SK-N-SH (cell line): Measurements from ENCODE around the gene LDB2. TPM values are rescaled to one million over a fixed set of nuclear protein-coding genes. Genes with fewer than 3 reads are reported as not detected.

ENCODE experiments used
- CTCF ChIA-PET: fragments of 300-600, 350-600 bp; formaldehyde crosslinking; extraction: SDS; loops from one replicate; lab custom pipeline; 2021; lab: Yijun Ruan, JAX
- POLR2A ChIA-PET: fragments of 350-600 bp; sonication (Branson Sonifier 250); formaldehyde crosslinking; extraction: SDS; loops from one replicate; lab custom pipeline; 2020; ENCODE audit warnings: antibody characterized with exemption, inconsistent platforms; lab: Yijun Ruan, JAX
- DNase-seq: peaks from one replicate; pipeline ENCODE4 v3.0.0; 2012
- H2AFZ ChIP-seq: fragments of 200-600 bp; sonication (generic); 2 replicates; pipeline ENCODE4 v1.8.1; 2016; ENCODE audit warnings: antibody characterized with exemption, mild to moderate bottlenecking, low read depth
- H3F3A ChIP-seq: fragments of 200-600 bp; sonication (generic); replicated peaks from 2 replicates; pipeline ENCODE3; 2016; ENCODE audit warnings: antibody characterized with exemption, mild to moderate bottlenecking; ENCODE audit not compliant: insufficient read depth
- H3K27ac ChIP-seq, 2 experiments: fragments of 200-500 bp in 1 of 2; fragments of 200-600 bp in 1 of 2; sonication (Bioruptor generic) in 1 of 2; sonication (generic), shearing (Covaris generic) in 1 of 2; 2 replicates each; pipeline versions ENCODE4 v1.5.1 to v1.6.1; 2014 to 2016; ENCODE audit warnings: low read depth in 2 of 2, inconsistent platforms in 1 of 2, low read length in 1 of 2, mild to moderate bottlenecking in 1 of 2, mixed read lengths in 1 of 2
- H3K27me3 ChIP-seq: fragments of 200-600 bp; sonication (generic), shearing (Covaris generic); 2 replicates; pipeline ENCODE4 v1.6.1; 2016; ENCODE audit warnings: mixed run types; ENCODE audit not compliant: insufficient read depth
- H3K36me3 ChIP-seq, 2 experiments: fragments of 200-500 bp in 1 of 2; fragments of 200-600 bp in 1 of 2; sonication (Bioruptor generic) in 1 of 2; sonication (generic) in 1 of 2; replicated peaks in 1 of 2; 2 replicates each; pipeline versions ENCODE3 to v1.5.1; 2014 to 2016; ENCODE audit warnings: low read length in 1 of 2, mild to moderate bottlenecking in 1 of 2; ENCODE audit not compliant: insufficient read depth in 2 of 2, control insufficient read depth in 1 of 2
- H3K4me1 ChIP-seq, 2 experiments: fragments of 200-500 bp in 1 of 2; fragments of 200-600 bp in 1 of 2; sonication (Bioruptor generic) in 1 of 2; sonication (generic), shearing (Covaris generic) in 1 of 2; 2 replicates each; pipeline versions ENCODE4 v1.5.1 to v1.6.1; 2014 to 2016; ENCODE audit warnings: low read depth in 1 of 2, low read length in 1 of 2, mixed run types in 1 of 2; ENCODE audit not compliant: insufficient read depth in 2 of 2, control insufficient read depth in 1 of 2
- H3K4me2 ChIP-seq: fragments of 200-600 bp; sonication (generic), shearing (Covaris generic); 2 replicates; pipeline ENCODE4 v1.6.1; 2017; ENCODE audit warnings: mixed run types
- H3K4me3 ChIP-seq, 2 experiments: fragments of 200-500 bp in 1 of 2; fragments of 200-600 bp in 1 of 2; sonication (Bioruptor generic) in 1 of 2; sonication (generic), shearing (Covaris generic) in 1 of 2; 2 replicates each; pipeline versions ENCODE4 v1.5.1 to v1.8.1; 2014 to 2016; ENCODE audit warnings: low read depth in 2 of 2, inconsistent platforms in 1 of 2, low read length in 1 of 2, mild to moderate bottlenecking in 1 of 2, mixed read lengths in 1 of 2, moderate library complexity in 1 of 2
- H3K79me2 ChIP-seq: fragments of 200-600 bp; sonication (generic); 2 replicates; pipeline ENCODE4 v1.8.1; 2017; ENCODE audit warnings: mild to moderate bottlenecking; ENCODE audit not compliant: insufficient read depth
- H3K9ac ChIP-seq: fragments of 200-600 bp; sonication (generic); 2 replicates; pipeline ENCODE4 v1.6.1; 2017; ENCODE audit warnings: mixed run types
- H3K9me2 ChIP-seq: fragments of 200-600 bp; sonication (generic); 2 replicates; pipeline ENCODE4 v1.6.1; 2017; ENCODE audit warnings: mixed run types
- H3K9me3 ChIP-seq: fragments of 200-600 bp; sonication (generic); 2 replicates; pipeline ENCODE4 v1.6.1; 2017; ENCODE audit warnings: mixed run types, mild to moderate bottlenecking, moderate library complexity
- H4K20me1 ChIP-seq: fragments of 200-600 bp; sonication (generic); 2 replicates; pipeline ENCODE4 v1.6.1; 2017; ENCODE audit warnings: mild to moderate bottlenecking, mixed run types; ENCODE audit not compliant: insufficient read depth
- CHD2 ChIP-seq: fragments of 150-350 bp; IDR thresholded peaks from 2 replicates; pipeline ENCODE4 v1.6.1; 2018; ENCODE audit warnings: low read length; ENCODE audit not compliant: partially characterized antibody
- ELF1 ChIP-seq: IDR thresholded peaks from 2 replicates; pipeline ENCODE4 v1.4.0; 2012
- EP300 ChIP-seq, 2 experiments: IDR thresholded peaks; 2 replicates each; pipeline versions ENCODE4 v1.4.0 to v1.6.1; 2012; ENCODE audit warnings: borderline replicate concordance in 1 of 2, low read depth in 1 of 2, low read length in 1 of 2
- FOSL2 ChIP-seq: IDR thresholded peaks from 2 replicates; pipeline ENCODE4 v1.4.0; 2012; ENCODE audit warnings: low read depth, mild to moderate bottlenecking, moderate library complexity, borderline replicate concordance
- FOXJ3 ChIP-seq: sonication (generic); formaldehyde crosslinking; IDR thresholded peaks from 2 replicates; pipeline ENCODE4 v1.5.1; 2020; ENCODE audit warnings: mild to moderate bottlenecking, missing genetic modification reagents
- GABPA ChIP-seq: IDR thresholded peaks from 2 replicates; pipeline ENCODE4 v1.4.0; 2012; ENCODE audit warnings: low read depth, mild to moderate bottlenecking
- JUND ChIP-seq: IDR thresholded peaks from 2 replicates; pipeline ENCODE4 v1.4.0; 2012
- MXI1 ChIP-seq: IDR thresholded peaks from 2 replicates; pipeline ENCODE4 v1.6.1; 2012; ENCODE audit warnings: mild to moderate bottlenecking, low read depth, low read length, improper control_type of control experiment
- NRF1 ChIP-seq: IDR thresholded peaks from 2 replicates; pipeline ENCODE4 v1.6.1; 2012; ENCODE audit warnings: low read depth, mild to moderate bottlenecking, low read length
- POLR2AphosphoS5 ChIP-seq: IDR thresholded peaks from 2 replicates; pipeline ENCODE4 v1.6.1; 2012; ENCODE audit warnings: low read depth, low read length
- SIN3A ChIP-seq: IDR thresholded peaks from 2 replicates; pipeline ENCODE4 v1.6.1; 2012; ENCODE audit warnings: low read depth, mild to moderate bottlenecking, low read length, moderate library complexity, borderline replicate concordance
- SMC3 ChIP-seq: IDR thresholded peaks from 2 replicates; pipeline ENCODE4 v1.6.1; 2012; ENCODE audit warnings: low read depth, low read length, improper control_type of control experiment
- TEAD4 ChIP-seq: IDR thresholded peaks from 2 replicates; pipeline ENCODE4 v1.4.0; 2012; ENCODE audit warnings: mild to moderate bottlenecking, borderline replicate concordance; ENCODE audit not compliant: insufficient read depth
- USF1 ChIP-seq: IDR thresholded peaks from 2 replicates; pipeline ENCODE4 v1.4.0; 2012; ENCODE audit warnings: low read depth, borderline replicate concordance
- USF2 ChIP-seq: fragments of 150-350 bp; IDR thresholded peaks from 2 replicates; pipeline ENCODE4 v1.6.1; 2017; ENCODE audit warnings: antibody characterized with exemption, low read length, low read depth, borderline replicate concordance
- YY1 ChIP-seq: IDR thresholded peaks from 2 replicates; pipeline ENCODE4 v1.4.0; 2012; ENCODE audit warnings: low read depth, mild to moderate bottlenecking
- ZBTB33 ChIP-seq: IDR thresholded peaks from 2 replicates; pipeline ENCODE4 v1.4.0; 2012; ENCODE audit warnings: low read depth, borderline replicate concordance
- WGBS: methylation state at CpG from one replicate; pipeline ENCODE4 v1.1.6; 2017; ENCODE audit warnings: low lambda C conversion rate; 5-methylcytosine and 5-hydroxymethylcytosine counted together
- polyA plus RNA-seq, 3 experiments: library from polyadenylated mRNA; depleted of rRNA; stranded (reverse); fragments of >200 nt; gene quantifications; 2 replicates each; pipeline ENCODE4 v1.2.3, GENCODE V29; 2012
- TF ChIP-seq, protein P1 (sequence below): IDR thresholded peaks from 2 replicates; pipeline ENCODE4 v1.4.0; 2012; ENCODE audit warnings: low read depth
- TF ChIP-seq, protein P2 (sequence below): fragments of 200-600 bp; sonication (generic); IDR thresholded peaks from 2 replicates; pipeline ENCODE4 v1.6.1; 2017; ENCODE audit warnings: antibody characterized with exemption, mild to moderate bottlenecking, moderate library complexity

Gene LDB2
- polyA plus RNA-seq, 1 of the 3 experiments (the other 2 are of a cell fraction) = 11.0 TPM

- H4K20me1 ChIP-seq = no peaks in the 10 kb centered on the region
- peaks cover 0 to 8% of the 10 kb centered on the region in 2 experiments; a peak in 3 of 4 replicates for H3K4me1 ChIP-seq
- no peak for DNase-seq
- no peak overlapping the region for H2AFZ ChIP-seq
- H3K9me3 ChIP-seq = no peaks in the 10 kb centered on the region
- H3K27me3 ChIP-seq = no peaks in the 10 kb centered on the region
- peaks cover 0 to 12% of the 10 kb centered on the region in 2 experiments for H3K36me3 ChIP-seq
- CTCF ChIA-PET = no interaction called here
- H3K79me2 ChIP-seq = no peaks in the 10 kb centered on the region
- H3K4me3 ChIP-seq = no peak overlapping the region
- no peak for TF ChIP-seq USF2
- no peak for TF ChIP-seq ELF1
- TF ChIP-seq CHD2 = no peak
- TF ChIP-seq MXI1 = no peak
- TF ChIP-seq, protein P1, sequence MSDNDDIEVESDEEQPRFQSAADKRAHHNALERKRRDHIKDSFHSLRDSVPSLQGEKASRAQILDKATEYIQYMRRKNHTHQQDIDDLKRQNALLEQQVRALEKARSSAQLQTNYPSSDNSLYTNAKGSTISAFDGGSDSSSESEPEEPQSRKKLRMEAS = no peak
- TF ChIP-seq SIN3A = no peak
- no peak for TF ChIP-seq JUND
- no peak for TF ChIP-seq YY1
- TF ChIP-seq NRF1 = no peak
- no peak for TF ChIP-seq USF1
- no peak for TF ChIP-seq EP300 (IDR thresholded peaks at IDR 0.05; ENCODE audit: borderline replicate concordance in 1 of 2, low read depth in 1 of 2, low read length in 1 of 2)
- TF ChIP-seq SMC3 = no peak
- no peak for TF ChIP-seq FOXJ3 (CRISPR knock-in tag)
- no peak for TF ChIP-seq GABPA
- TF ChIP-seq POLR2AphosphoS5 = no peak
- no peak for TF ChIP-seq ZBTB33
- TF ChIP-seq, protein P2, sequence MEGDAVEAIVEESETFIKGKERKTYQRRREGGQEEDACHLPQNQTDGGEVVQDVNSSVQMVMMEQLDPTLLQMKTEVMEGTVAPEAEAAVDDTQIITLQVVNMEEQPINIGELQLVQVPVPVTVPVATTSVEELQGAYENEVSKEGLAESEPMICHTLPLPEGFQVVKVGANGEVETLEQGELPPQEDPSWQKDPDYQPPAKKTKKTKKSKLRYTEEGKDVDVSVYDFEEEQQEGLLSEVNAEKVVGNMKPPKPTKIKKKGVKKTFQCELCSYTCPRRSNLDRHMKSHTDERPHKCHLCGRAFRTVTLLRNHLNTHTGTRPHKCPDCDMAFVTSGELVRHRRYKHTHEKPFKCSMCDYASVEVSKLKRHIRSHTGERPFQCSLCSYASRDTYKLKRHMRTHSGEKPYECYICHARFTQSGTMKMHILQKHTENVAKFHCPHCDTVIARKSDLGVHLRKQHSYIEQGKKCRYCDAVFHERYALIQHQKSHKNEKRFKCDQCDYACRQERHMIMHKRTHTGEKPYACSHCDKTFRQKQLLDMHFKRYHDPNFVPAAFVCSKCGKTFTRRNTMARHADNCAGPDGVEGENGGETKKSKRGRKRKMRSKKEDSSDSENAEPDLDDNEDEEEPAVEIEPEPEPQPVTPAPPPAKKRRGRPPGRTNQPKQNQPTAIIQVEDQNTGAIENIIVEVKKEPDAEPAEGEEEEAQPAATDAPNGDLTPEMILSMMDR = no peak
- no peak for TF ChIP-seq FOSL2
- TF ChIP-seq TEAD4 = no peak
- H3K9ac ChIP-seq = no peak overlapping the region
- WGBS = 55% methylated on average over 2 of the region's 2 CpGs
- POLR2A ChIA-PET = no interaction called here
- H3K27ac ChIP-seq = no peak overlapping the region
- no peaks in the 10 kb centered on the region for H3K9me2 ChIP-seq
- no peaks in the 10 kb centered on the region for H3F3A ChIP-seq
- H3K4me2 ChIP-seq = no peak overlapping the region
Measured at GRCh38 chr4:16513876-16514275, 384.6 kb downstream of the LDB2 start.
